NCI-H345 (cell line): ENCODE data around the gene SRL.
A peak's percentile ranks its signal among the peaks of the same experiment; 100 is the strongest.
"Not testable (repeated sequence)": the region's sequence is repeated elsewhere in the genome, so short reads cannot be mapped to it uniquely, and the experiment has no call there.

Experiments used
- DNase-seq: peaks from one replicate; lab custom pipeline; 2025; lab: John Stamatoyannopoulos, UW

Gene SRL

DNA sequence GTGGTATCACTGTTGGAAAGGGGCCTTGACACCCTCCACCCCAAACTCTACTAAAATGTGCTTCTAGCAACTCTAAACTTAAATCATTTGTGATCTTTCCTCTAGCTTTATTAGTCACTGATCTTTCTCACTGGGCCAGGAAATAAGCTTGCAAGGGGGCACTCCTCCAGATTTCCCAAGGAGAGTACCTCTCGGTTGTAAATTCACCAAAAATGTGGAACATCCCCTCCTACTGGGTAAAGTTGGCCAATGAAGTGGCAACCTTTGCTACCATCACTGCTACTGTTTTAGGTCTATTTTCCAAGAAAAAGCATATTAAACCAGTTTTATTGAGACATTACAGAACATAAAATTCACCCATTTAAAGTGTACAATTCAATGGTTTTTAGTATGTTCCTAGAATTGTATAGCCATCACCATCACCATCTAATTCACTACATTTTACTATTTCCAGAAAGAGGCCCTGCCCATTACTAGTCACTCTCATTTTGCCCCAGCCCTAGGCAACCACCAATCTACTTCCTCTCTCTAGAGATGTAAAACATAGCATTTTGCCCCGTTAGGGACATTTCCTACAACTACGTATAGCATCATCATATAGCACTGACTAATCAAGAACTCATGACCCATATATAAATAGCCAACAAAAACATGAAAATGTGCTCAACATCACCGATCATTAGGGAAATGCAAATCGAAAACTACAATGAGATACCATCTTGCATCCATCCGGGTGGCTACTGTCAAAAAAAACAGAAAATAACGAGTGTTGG lies 81.0 kb downstream of the SRL start:
- no peak for DNase-seq

DNA sequence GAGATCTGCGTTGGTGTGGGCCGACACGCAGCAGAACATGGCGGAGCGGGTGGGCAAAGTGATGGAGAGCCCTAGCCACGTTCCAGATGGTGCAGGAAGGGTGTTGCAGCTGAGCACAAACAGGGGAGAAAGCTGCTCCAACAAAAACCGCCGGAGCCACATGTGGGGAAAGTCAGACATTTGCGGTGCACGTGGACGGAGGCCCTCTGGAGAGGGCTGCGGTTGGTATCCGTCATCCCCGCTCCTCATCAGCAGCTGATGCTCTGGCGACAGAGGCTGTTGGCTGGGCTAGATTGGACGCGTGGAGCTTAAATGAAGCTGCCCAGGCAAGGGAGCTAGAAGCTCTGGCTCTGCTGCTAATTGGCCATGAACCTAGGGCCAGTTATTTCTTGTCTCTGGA lies 82.2 kb downstream of the SRL start:
- DNase-seq: no peak

DNA sequence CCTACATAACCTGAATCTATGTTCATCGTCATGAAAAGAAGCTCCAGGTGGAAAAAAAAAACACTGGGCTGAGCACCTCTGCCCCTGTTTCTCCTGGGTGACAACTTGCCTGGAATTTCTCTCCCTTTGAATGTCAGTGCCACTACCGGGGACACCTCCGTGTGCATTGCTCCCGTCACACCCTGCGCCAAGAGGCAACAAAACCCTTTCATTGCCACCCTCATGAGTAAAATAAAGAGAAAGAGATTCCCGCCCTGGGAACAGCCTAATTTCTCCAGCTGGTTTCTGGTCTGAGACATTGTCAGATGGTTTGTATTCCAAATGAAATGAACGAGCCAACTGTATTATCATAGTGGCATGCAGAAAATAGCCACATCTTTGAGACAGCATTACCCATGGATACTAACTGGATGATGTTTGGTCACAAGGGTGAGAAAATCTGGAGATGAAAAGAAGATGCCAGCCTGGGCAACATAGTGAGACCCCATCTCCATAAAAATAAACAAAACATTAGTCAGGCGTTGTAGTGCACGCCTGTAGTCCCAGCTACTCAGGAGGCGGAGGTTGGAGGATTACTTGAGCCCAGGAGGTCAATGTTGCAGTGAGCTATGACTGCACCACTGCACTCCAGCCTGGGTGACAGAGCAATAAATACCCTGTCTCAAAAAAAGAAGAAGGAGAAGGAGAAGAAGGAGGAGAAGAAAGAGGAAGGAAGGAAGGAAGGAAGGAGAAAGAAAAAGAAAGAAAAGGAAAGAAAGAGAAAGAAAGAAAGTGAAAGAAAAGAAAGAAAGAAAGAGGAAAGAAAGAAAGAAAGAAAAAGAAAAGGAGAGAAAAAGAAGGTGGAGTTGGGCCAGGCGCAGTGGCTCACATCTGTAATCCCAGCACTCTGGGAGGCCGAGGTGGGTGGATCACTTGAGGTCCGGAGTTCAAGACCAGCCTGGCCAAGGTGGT lies 83.5 kb downstream of the SRL start:
- no peak for DNase-seq

DNA sequence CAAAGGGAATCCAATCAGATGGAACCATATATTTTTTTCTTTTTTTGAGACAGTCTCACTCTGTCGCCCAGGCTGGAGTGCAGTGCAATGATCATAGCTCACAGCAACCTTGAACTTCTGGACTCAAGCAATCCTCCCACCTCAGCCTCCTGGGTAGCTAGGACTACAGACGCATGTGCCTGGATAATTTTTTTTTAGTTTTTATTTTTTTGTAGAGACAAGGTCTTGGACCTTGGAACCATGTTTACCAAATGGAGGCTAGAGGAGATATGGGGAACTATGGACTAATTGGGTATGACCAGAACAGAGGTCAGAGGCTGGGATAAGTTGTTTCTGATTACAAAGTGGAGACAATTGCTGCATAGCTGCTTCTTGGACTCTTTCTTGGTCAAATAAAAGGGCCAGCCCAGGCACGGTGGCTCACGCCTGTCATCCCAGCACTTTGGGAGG lies 84.5 kb downstream of the SRL start:
- no peak for DNase-seq

GRCh38 chr16:4156503-4156902 lies 85.4 kb downstream of the SRL start:
- DNase-seq: not testable (repeated sequence)

- not testable (repeated sequence) for DNase-seq
Observed at GRCh38 chr16:4153364-4153763, 88.5 kb downstream of the SRL start.

GRCh38 chr16:4152267-4152666 lies 89.6 kb downstream of the SRL start:
- no peak for DNase-seq

- DNase-seq: no peak
Observed at GRCh38 chr16:4147236-4147635, 94.6 kb downstream of the SRL start.

GRCh38 chr16:4142268-4142667 lies 99.6 kb downstream of the SRL start:
- no peak for DNase-seq

- no peak for DNase-seq
Observed at GRCh38 chr16:4141604-4142003, 100.3 kb downstream of the SRL start.

GRCh38 chr16:4140652-4141051 lies 101.2 kb downstream of the SRL start:
- DNase-seq: peak; percentile 62

GRCh38 chr16:4139968-4140367 lies 101.9 kb downstream of the SRL start:
- DNase-seq: no peak
